Mucosa of stomach (tissue), 1 donor: Measurements from ENCODE around the gene THBS1.

ENCODE experiments used
- H3K27me3 ChIP-seq: one replicate; pipeline ENCODE4 v1.7.0; 2013; ENCODE audit warnings: mild to moderate bottlenecking, low read length; ENCODE audit not compliant: control insufficient read depth, insufficient read depth
- H3K36me3 ChIP-seq: one replicate; pipeline ENCODE4 v1.7.0; 2013; ENCODE audit warnings: low read length; ENCODE audit not compliant: control insufficient read depth, insufficient read depth
- H3K4me1 ChIP-seq: one replicate; pipeline ENCODE4 v1.7.0; 2013; ENCODE audit warnings: mild to moderate bottlenecking, low read length; ENCODE audit not compliant: control insufficient read depth, insufficient read depth
- H3K4me3 ChIP-seq: one replicate; pipeline ENCODE4 v1.7.0; 2013; ENCODE audit warnings: low read length
- H3K9ac ChIP-seq: one replicate; pipeline ENCODE4 v1.7.0; 2013; ENCODE audit warnings: mild to moderate bottlenecking, low read length, moderate library complexity
- H3K9me3 ChIP-seq: one replicate; pipeline ENCODE4 v1.7.0; 2013; ENCODE audit warnings: mild to moderate bottlenecking, low read length, moderate library complexity; ENCODE audit not compliant: control insufficient read depth
- donor health status: Pancreatic carcinoma.

The THBS1 gene

DNA sequence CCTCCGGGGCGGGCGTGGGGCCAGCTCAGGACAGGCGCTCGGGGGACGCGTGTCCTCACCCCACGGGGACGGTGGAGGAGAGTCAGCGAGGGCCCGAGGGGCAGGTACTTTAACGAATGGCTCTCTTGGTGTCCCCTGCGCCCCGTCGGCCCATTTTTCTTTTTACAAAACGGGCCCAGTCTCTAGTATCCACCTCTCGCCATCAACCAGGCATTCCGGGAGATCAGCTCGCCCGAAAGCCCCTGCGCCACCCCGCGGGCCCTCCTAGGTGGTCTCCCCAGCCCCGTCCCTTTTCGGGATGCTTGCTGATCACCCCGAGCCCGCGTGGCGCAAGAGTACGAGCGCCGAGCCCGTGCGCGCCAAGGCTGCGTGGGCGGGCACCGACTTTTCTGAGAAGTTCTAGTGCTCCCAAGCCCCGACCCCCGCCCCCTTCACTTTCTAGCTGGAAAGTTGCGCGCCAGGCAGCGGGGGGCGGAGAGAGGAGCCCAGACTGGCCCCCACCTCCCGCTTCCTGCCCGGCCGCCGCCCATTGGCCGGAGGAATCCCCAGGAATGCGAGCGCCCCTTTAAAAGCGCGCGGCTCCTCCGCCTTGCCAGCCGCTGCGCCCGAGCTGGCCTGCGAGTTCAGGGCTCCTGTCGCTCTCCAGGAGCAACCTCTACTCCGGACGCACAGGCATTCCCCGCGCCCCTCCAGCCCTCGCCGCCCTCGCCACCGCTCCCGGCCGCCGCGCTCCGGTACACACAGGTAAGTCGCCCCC, at the start of gene THBS1:
TSS of gene THBS1 (plus strand) at position 595 of the 757 bp plus-strand sequence. CDS start 779 bp downstream, outside the sequence.
- H3K4me1 ChIP-seq: peaks cover 19% of the 10 kb centered on the region
- peak within 1 kb of the TSS; percentile 67 for H3K9ac ChIP-seq
- peaks cover 42% of the 10 kb centered on the region for H3K27me3 ChIP-seq

DNA sequence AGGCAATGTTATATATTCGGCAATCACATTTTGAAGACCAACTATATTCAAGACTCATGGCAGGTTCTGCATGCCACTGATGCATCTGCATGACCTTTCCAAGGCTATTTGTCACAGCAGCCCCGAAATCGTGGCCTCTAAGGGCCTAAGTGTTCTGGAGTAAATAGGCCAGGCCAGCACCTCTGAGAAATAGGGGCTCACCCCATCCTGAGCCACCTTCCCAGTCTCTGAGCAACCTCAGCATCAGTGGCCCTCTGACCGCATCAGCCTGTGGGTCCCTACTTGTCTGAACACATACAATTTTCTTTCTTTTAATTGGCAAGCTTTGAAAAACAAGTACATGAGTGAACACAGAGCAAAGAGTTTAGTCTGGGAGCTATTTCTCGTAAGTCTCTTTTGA, 45.9 kb upstream of the THBS1 start:
- no peaks in the 10 kb centered on the region for H3K36me3 ChIP-seq
- no peak overlapping the region for H3K9ac ChIP-seq
- H3K4me1 ChIP-seq: no peaks in the 10 kb centered on the region
- H3K9me3 ChIP-seq: no peaks in the 10 kb centered on the region
- no peak overlapping the region for H3K4me3 ChIP-seq
- no peaks in the 10 kb centered on the region for H3K27me3 ChIP-seq

More for the DNA sequence above, at the start of gene THBS1:
- Histone ChIP-seq H3K4me3 (peak within 1 kb of the TSS; percentile 54), H3K36me3 (no peaks in the 10 kb centered on the region), H3K9me3 (no peaks in the 10 kb centered on the region)

DNA sequence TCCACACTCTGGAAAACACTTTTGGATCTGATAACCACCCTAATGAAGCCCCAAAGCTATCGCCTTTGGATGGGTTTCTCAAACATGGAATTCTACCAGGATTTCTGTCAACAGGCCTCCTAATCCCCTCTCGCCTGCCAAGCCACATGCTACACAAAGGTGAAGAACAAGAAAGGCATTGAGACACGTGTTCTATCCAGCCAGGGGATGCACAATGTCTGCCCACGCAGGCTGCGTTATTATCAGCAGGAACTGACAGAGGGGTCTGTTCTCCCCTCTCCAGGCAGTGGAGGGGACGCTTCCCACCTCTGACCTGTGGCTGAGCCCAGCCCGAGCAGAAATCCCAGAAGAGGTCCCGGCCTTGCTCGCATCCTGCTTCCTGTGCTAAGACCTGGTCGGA, 45.4 kb upstream of the THBS1 start:
- Histone ChIP-seq H3K4me3 (no peak overlapping the region), H3K9me3 (no peaks in the 10 kb centered on the region), H3K9ac (no peak overlapping the region), H3K27me3 (no peaks in the 10 kb centered on the region), H3K4me1 (no peaks in the 10 kb centered on the region), H3K36me3 (no peaks in the 10 kb centered on the region)

DNA sequence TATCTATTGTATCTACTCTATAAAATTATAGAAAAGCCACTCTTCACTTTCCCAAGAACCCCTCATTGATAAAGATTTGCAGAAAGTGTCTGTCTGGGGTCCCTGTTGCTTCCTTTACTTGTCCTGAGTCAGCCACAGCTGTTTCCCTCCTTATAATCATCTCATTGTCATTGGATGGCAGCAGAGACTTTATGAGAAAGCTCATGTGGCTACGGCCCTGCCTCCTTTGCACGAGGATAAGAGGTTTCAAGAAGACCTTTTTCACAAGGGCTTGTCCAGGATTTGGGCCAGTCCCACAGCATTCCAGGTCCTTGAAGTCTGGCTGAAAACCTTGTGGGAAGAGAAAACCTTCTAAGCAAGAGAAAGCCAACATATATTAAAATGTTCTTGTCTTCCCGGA, 41.9 kb upstream of the THBS1 start:
- H3K27me3 ChIP-seq: no peaks in the 10 kb centered on the region
- no peak overlapping the region for H3K4me3 ChIP-seq
- no peaks in the 10 kb centered on the region for H3K36me3 ChIP-seq
- no peaks in the 10 kb centered on the region for H3K4me1 ChIP-seq
- no peaks in the 10 kb centered on the region for H3K9me3 ChIP-seq
- no peak overlapping the region for H3K9ac ChIP-seq

DNA sequence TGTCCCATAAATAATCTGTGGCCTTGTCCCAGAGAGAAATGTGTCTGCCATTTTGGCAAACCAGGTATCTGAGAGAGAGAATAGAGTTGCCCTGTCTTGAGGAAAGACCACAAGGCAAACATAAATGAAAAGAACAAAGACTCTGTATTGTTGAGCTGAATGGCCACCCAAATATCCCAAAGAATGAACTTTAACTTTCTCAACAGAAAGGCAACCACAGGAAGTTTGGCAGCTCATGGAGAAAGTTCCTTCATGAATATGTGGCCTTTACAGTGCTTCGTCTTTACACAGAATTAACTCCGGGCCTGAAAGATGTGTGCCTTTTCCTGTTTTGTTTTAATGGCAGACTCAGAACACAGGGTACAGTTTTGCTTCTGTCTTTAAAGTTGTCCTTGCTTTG, 41.4 kb upstream of the THBS1 start:
- H3K36me3 ChIP-seq: no peaks in the 10 kb centered on the region

DNA sequence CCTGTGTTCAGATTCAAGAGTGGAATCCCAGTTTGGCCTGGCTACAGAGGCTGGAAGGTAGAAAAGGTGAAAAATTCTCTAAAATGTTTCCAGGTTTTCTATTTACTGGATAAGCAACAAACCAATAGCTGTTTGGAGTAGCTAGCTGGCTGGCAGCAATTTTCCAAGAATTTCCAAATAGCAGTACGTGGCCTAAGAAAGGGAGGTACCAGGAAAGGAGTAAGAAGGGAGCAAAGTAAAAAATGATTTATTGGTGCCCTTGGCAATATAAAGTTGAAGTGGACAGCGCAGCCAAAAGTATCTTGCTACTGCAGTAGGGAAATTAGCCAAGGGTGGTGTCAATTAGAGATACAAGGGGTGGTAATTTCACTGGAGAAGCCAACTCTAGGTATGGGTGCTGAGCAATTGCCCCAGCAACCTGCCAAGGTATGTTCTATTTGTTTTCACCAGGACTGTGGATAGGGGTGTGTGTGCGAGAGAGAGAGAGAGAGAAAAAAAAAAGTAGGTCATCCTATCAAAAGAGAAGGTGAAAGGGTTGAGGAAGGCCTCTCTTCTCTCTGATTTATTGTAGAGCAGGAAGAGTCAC, 40.8 kb upstream of the THBS1 start:
- no peaks in the 10 kb centered on the region for H3K36me3 ChIP-seq
- H3K9ac ChIP-seq: no peak overlapping the region
- no peaks in the 10 kb centered on the region for H3K4me1 ChIP-seq
- H3K4me3 ChIP-seq: no peak overlapping the region
- peaks cover 5% of the 10 kb centered on the region for H3K9me3 ChIP-seq
- H3K27me3 ChIP-seq: no peaks in the 10 kb centered on the region

More for the DNA sequence above, 41.4 kb upstream of the THBS1 start:
- no peak overlapping the region for H3K4me3 ChIP-seq
- no peak overlapping the region for H3K9ac ChIP-seq
- no peaks in the 10 kb centered on the region for H3K27me3 ChIP-seq
- H3K4me1 ChIP-seq: no peaks in the 10 kb centered on the region
- no peaks in the 10 kb centered on the region for H3K9me3 ChIP-seq

DNA sequence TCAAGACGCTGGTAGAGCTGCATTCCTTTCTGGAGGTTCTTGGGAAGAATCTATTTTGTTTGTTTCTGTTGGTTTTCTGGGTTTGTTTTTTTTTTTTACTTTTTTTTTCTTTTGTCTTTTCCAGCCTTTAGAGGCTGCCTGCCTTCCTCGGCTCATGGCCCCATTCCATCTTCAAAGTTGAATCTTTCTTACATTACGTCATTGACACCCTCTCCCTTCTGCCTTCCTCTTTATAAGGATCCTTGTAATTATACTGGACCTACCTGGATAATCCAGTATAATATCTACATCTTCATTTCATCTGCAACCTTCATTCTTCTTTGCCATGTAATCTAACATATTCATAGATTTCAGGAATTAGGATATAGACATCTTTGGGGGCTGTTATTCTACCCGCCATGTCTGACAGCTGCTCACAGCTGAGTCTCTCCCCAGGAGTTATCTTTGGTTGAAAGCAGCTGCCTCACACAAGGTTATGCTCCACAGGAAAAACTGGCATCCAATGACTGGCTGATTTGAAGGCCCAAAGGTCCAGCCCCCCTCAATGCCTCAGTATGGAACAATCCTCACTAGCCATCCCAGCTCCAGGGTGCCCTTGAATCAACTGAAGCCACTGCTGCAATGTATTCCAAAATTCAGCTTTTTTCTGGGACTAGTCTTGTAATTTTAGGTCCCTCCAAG, 38.4 kb upstream of the THBS1 start:
- Histone ChIP-seq H3K27me3 (no peaks in the 10 kb centered on the region), H3K9me3 (peaks cover 5% of the 10 kb centered on the region), H3K9ac (no peak overlapping the region), H3K4me3 (no peak overlapping the region), H3K36me3 (no peaks in the 10 kb centered on the region), H3K4me1 (no peaks in the 10 kb centered on the region)

DNA sequence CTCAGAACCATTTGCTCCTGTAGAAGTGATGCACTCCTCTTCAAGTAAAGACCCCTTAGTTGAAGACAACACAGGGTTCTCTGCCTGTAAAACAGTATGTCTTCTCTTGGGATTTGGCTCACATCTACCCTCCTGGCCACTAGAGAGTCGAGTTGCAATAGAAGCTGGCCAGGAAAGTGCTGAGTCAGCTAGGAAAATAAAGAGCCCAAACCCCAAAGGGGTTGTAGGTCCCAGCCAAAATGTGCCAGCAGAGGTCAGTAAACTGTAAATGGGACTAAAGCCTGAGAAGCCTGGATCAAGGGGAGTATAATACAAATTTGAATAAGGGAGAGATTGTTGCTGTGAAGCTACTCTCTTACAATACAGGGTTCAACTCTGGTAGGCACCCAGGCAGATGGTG, 37.2 kb upstream of the THBS1 start:
- H3K9me3 ChIP-seq: peaks cover 5% of the 10 kb centered on the region
- H3K36me3 ChIP-seq: no peaks in the 10 kb centered on the region
- H3K27me3 ChIP-seq: no peaks in the 10 kb centered on the region
- H3K4me1 ChIP-seq: no peaks in the 10 kb centered on the region
- H3K4me3 ChIP-seq: no peak overlapping the region
- H3K9ac ChIP-seq: no peak overlapping the region

DNA sequence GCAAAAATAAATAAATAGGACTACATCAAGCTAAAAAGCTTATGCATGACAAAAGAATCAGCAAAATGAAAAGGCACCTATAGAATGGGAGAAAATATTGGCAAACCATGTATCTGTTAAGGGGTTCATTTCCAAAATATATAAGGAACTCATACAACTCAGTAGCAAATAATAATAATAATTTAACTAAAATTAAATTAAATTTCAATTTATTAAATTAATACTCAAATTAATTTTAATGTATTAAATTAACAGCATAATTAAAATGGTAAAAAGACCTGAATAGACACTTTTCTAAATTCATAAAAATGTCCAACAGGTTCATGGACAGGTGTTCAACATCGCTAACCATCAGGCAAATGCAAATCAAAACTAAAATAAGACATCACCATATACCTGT, 34.0 kb upstream of the THBS1 start:
- Histone ChIP-seq H3K36me3 (no peaks in the 10 kb centered on the region), H3K4me3 (no peak overlapping the region), H3K9ac (no peak overlapping the region), H3K27me3 (no peaks in the 10 kb centered on the region), H3K9me3 (peaks cover 5% of the 10 kb centered on the region), H3K4me1 (no peaks in the 10 kb centered on the region)

DNA sequence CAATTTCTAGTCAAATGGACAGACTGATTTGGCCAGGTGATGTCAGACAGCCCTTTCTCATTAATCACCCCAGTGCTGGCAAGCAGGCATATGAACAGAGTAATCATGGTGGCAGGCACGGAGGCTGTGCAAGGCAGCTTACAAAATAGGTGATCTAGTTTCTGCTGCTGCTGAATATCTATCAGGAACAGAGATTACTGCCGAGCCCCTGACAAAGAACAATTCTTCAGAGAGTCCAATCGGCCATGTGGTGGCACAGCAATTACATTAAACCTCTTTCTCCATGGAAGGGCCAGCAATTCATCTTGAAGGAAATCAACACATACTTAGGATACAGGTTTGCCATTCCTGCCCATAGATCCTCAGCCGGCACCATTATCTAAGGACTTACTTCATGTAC, 32.3 kb upstream of the THBS1 start:
- H3K36me3 ChIP-seq: no peaks in the 10 kb centered on the region
- H3K4me3 ChIP-seq: no peak overlapping the region
- H3K27me3 ChIP-seq: no peaks in the 10 kb centered on the region
- no peaks in the 10 kb centered on the region for H3K4me1 ChIP-seq
- peaks cover 5% of the 10 kb centered on the region for H3K9me3 ChIP-seq
- H3K9ac ChIP-seq: no peak overlapping the region

DNA sequence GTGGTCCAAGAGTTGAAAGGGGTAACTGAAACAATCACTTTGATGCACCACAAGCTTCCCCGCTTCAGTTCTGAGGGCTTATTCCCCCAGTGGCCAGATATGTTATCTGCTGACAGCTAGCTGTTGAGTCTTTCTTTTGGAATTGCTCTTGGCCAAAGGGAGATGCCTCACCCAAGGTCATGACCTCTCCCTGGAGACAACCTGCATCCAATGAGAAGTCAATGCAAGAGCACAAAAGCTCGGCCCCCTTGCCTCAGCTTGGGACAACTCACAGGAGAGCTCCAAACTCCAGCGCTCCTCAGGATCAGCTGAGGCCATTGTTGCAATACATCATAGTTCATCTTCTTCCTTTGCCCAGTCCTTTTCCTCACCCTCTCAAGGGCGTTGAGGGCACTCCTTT, 31.0 kb upstream of the THBS1 start:
- no peaks in the 10 kb centered on the region for H3K27me3 ChIP-seq
- no peaks in the 10 kb centered on the region for H3K36me3 ChIP-seq
- peaks cover 2% of the 10 kb centered on the region for H3K9me3 ChIP-seq
- no peak overlapping the region for H3K9ac ChIP-seq
- H3K4me3 ChIP-seq: no peak overlapping the region
- no peaks in the 10 kb centered on the region for H3K4me1 ChIP-seq

DNA sequence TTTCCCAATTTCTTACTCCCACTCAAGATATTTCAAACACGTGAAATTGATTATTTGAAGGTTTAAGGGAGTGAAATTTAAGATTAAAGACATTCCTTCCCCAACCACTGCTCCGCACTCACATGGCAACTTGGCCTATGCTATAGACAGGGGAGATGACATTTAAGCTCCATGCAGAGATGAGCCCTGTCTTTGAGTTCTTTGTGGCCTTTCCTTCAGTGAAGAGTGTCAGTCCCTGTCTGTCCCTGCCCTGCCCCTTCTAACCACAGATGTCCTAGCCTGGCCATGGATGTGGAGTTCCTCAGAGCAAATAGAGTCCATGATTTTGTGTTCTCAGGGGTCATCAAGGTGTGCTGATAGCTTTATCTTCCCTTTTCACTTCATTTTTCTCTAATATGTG, 29.4 kb upstream of the THBS1 start:
- Histone ChIP-seq H3K9me3 (no peaks in the 10 kb centered on the region), H3K4me1 (no peaks in the 10 kb centered on the region), H3K4me3 (no peak overlapping the region)

More for the DNA sequence above, 29.4 kb upstream of the THBS1 start:
- H3K9ac ChIP-seq: no peak overlapping the region
- H3K27me3 ChIP-seq: no peaks in the 10 kb centered on the region
- H3K36me3 ChIP-seq: no peaks in the 10 kb centered on the region
